Measurements from ENCODE around the gene KANSL1. TPM values are rescaled to one million over a fixed set of nuclear protein-coding genes. Genes with fewer than 3 reads are reported as not detected.

KANSL1 gene
- total RNA-seq, 4 donors from 2014 or later, result 80.3 to 201 (median 146) TPM

DNA sequence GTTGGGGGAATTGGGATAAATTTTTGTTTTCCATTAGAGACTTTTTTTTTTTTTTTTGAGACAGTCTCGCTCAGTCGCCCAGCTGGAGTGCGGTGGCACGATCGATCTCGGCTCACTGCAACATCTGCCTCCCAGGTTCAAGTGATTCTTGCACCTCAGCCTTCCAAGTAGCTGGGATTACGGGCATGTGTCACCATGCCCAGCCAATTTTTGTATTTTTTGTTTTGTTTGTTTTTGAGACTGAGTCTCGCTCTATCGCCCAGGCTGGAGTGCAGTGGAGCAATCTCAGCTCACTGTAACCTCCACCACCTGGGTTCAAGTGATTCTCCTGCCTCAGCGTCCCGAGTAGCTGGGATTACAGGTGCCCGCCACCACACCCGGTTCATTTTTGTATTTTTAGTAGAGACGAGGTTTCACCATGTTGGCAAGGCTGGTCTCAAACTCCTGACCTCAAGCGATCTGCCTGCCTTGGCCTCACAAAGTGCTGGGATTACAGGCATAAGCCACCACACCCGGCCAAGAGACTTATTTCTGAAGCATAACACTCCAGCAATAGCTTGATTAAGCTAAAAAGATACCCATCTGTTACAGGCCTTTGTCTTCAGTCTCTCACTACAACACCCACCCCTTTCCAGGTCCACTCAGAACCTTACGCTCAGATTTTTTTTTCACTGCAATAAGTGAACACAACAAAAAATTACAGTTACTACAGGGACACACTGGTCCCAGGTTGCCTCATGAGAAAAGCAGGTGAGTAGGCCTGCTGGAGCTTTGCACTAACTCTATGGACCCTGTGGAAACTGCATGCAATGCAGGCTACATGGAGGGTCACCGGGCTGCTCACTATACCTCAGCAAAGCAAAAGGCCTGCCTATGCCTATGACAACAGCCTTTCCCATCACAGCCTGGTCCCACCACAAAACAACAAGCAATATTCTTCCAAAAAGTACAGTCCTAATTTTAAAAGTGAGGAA, 34.6 kb downstream of the KANSL1 start:
- no peak overlapping the region for H3K4me3 ChIP-seq
- TF ChIP-seq POLR2AphosphoS5 (IDR thresholded peaks at IDR 0.05) (no peak), POLR2A (IDR thresholded peaks at IDR 0.05) (no peak), EP300 (IDR thresholded peaks at IDR 0.05; ENCODE audit: low read depth) (no peak)
- TF ChIP-seq, protein P1, sequence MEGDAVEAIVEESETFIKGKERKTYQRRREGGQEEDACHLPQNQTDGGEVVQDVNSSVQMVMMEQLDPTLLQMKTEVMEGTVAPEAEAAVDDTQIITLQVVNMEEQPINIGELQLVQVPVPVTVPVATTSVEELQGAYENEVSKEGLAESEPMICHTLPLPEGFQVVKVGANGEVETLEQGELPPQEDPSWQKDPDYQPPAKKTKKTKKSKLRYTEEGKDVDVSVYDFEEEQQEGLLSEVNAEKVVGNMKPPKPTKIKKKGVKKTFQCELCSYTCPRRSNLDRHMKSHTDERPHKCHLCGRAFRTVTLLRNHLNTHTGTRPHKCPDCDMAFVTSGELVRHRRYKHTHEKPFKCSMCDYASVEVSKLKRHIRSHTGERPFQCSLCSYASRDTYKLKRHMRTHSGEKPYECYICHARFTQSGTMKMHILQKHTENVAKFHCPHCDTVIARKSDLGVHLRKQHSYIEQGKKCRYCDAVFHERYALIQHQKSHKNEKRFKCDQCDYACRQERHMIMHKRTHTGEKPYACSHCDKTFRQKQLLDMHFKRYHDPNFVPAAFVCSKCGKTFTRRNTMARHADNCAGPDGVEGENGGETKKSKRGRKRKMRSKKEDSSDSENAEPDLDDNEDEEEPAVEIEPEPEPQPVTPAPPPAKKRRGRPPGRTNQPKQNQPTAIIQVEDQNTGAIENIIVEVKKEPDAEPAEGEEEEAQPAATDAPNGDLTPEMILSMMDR (IDR thresholded peaks at IDR 0.05), result no peak
- in situ Hi-C loops (cut with MboI; ENCODE audit: low pct_ligation_motif_present in 1 of 4, low pct_unique_long_range_greater_than_20kb in 1 of 4, low sequenced_read_pairs in 3 of 4) (no loop called here), intact Hi-C loops (cut with DNase I; ENCODE audit: low total_unique reads) (no loop called here)
- H3K27ac ChIP-seq, result peak overlapping the region; percentile 4 to 34 (median 18)
- H3K4me1 ChIP-seq, result peaks cover 42 to 89% (median 57%) of the 10 kb centered on the region in 4 donors
- WGBS, 2 donors (ENCODE audit: low coverage in 1 of 2), result 76 to 90% methylated on average over 6 to 18 of the region's 18 CpGs
- no peaks in the 10 kb centered on the region for H3K36me3 ChIP-seq
- no peak for DNase-seq
- H3K27me3 ChIP-seq, result no peaks in the 10 kb centered on the region
- no peaks in the 10 kb centered on the region for H3K9me3 ChIP-seq

DNA sequence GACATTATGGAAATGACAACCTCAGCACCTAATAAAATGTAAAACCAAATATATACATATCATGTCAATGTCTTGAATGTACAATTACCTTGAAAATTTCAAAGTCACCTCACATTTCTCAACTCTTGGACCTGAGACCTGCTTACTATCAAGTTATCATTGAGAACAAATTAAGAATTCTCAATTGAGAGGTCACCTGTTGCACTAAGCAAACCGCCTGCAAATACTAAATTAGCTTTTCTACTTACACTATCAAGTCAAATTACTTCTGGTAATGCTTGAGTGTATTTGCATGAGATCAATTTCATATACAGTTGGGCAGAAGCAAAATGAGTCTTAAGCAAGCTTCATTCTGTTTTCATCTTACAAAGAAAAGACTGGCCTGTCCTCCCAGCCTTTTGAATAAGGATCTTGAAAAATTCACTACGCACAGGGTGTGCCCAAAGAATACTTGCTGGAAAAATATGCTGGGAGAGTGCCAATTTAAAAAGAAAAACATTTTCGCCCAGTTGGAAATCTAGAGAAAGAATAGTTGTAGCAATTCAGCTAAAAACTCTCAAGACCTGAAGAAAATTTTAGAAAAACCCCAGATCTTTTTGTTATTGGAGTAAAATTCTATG, 35.7 kb downstream of the KANSL1 start:
- intact Hi-C loops (cut with DNase I; ENCODE audit: low total_unique reads), result no loop called here
- no peak for DNase-seq
- Histone ChIP-seq H3K27me3 (no peaks in the 10 kb centered on the region), H3K4me3 (no peak overlapping the region), H3K9me3 (no peaks in the 10 kb centered on the region), H3K36me3 (no peaks in the 10 kb centered on the region), H3K27ac (peak overlapping the region; percentile 4 to 34 (median 12)), H3K4me1 (peaks cover 42 to 89% (median 57%) of the 10 kb centered on the region in 4 donors)
- TF ChIP-seq EP300 (IDR thresholded peaks at IDR 0.05; ENCODE audit: low read depth) (no peak), POLR2A (IDR thresholded peaks at IDR 0.05) (no peak), POLR2AphosphoS5 (IDR thresholded peaks at IDR 0.05) (no peak)
- TF ChIP-seq, protein P1 (IDR thresholded peaks at IDR 0.05), result no peak
- in situ Hi-C loops (cut with MboI; ENCODE audit: low pct_ligation_motif_present in 1 of 4, low pct_unique_long_range_greater_than_20kb in 1 of 4, low sequenced_read_pairs in 3 of 4), result no loop called here
- WGBS, 2 donors (ENCODE audit: low coverage in 1 of 2), result 46 to 56% methylated on average over 3 of the region's 3 CpGs

DNA sequence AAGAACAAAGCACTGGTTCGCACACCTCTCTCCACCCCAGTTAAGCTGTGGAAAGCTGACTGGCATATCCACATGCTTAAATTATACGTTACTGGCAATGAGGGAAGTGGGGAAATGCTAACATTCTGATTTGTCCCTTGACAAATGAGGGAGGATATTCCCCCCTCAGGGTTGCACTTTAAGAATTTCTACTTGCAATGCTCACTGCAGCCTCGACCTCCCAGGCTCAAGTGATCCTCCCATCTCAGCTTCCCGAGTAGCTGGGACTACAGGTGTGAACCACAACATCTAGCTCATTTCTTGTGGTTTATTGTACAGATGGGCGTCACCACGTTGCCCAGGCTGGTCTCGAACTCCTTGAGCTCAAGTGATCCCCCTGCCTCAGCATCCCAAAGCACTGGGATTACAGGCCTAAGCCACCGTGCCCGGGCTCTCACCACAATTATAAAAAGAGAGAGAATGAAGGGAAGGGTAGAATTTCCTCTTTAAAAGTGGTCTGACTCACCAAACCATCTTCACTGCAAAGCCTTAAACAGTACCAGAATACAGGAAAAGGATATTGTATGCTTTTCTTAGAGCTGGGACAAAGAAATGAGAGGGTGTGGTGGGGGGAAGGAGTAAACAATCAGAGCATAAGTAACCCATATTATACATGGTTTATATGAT, 38.9 kb downstream of the KANSL1 start:
- no peaks in the 10 kb centered on the region for H3K36me3 ChIP-seq
- H3K4me3 ChIP-seq, result no peak overlapping the region
- no peaks in the 10 kb centered on the region for H3K9me3 ChIP-seq
- peaks cover 47 to 95% (median 62%) of the 10 kb centered on the region in 4 donors for H3K4me1 ChIP-seq
- in situ Hi-C loops (cut with MboI; ENCODE audit: low pct_ligation_motif_present in 1 of 4, low pct_unique_long_range_greater_than_20kb in 1 of 4, low sequenced_read_pairs in 3 of 4), result no loop called here
- no peak for DNase-seq
- TF ChIP-seq POLR2A (IDR thresholded peaks at IDR 0.05) (no peak), POLR2AphosphoS5 (IDR thresholded peaks at IDR 0.05) (no peak), EP300 (IDR thresholded peaks at IDR 0.05; ENCODE audit: low read depth) (no peak)
- TF ChIP-seq, protein P1 (IDR thresholded peaks at IDR 0.05), result no peak
- H3K27me3 ChIP-seq, result no peaks in the 10 kb centered on the region
- intact Hi-C loops (cut with DNase I; ENCODE audit: low total_unique reads), result no loop called here
- WGBS, 2 donors (ENCODE audit: low coverage in 1 of 2), result 63 to 83% methylated on average over 2 to 9 of the region's 9 CpGs
- peak overlapping the region in 3 of 4 donors; percentile 9 to 27 (median 18) for H3K27ac ChIP-seq

DNA sequence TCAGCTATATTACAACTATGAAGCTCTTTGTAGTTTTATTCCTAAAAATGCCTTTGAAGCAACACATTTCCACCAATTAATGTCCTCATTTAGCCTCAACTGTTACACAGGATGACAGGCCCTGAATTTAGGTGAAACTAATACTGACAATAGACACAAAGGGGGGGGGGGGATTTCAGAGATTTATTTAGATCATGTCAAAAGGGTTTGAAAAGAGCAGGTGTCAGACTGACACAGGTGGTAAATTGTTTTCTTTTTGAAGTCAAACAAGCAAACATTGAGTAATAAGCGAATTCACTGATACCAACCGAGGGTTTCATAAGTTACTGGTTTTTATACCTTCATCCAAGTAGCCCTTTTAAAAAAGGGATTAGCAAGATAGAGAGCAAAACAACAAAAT, 40.8 kb downstream of the KANSL1 start:
- in situ Hi-C loops (cut with MboI; ENCODE audit: low pct_ligation_motif_present in 1 of 4, low pct_unique_long_range_greater_than_20kb in 1 of 4, low sequenced_read_pairs in 3 of 4) (no loop called here), intact Hi-C loops (cut with DNase I; ENCODE audit: low total_unique reads) (no loop called here)
- TF ChIP-seq, protein P1 (IDR thresholded peaks at IDR 0.05), result no peak
- TF ChIP-seq POLR2A (IDR thresholded peaks at IDR 0.05) (no peak), POLR2AphosphoS5 (IDR thresholded peaks at IDR 0.05) (no peak), EP300 (IDR thresholded peaks at IDR 0.05; ENCODE audit: low read depth) (no peak)
- peaks cover 37 to 85% (median 54%) of the 10 kb centered on the region in 4 donors for H3K4me1 ChIP-seq
- no peaks in the 10 kb centered on the region for H3K9me3 ChIP-seq
- H3K4me3 ChIP-seq, result no peak overlapping the region
- no peak overlapping the region for H3K27ac ChIP-seq
- no peaks in the 10 kb centered on the region for H3K36me3 ChIP-seq
- 39 to 63% methylated on average over 2 of the region's 2 CpGs for WGBS, 2 donors (ENCODE audit: low coverage in 1 of 2)
- no peaks in the 10 kb centered on the region for H3K27me3 ChIP-seq
- no peak for DNase-seq

Measured in transverse colon (tissue), 4 donors.